ENCODE data around the gene NAGLU. TPM values are rescaled to one million over a fixed set of nuclear protein-coding genes. Genes with fewer than 3 reads are reported as not detected.

Gene NAGLU
- total RNA-seq, 2 experiments from 2014 or later = 7.8 TPM

DNA sequence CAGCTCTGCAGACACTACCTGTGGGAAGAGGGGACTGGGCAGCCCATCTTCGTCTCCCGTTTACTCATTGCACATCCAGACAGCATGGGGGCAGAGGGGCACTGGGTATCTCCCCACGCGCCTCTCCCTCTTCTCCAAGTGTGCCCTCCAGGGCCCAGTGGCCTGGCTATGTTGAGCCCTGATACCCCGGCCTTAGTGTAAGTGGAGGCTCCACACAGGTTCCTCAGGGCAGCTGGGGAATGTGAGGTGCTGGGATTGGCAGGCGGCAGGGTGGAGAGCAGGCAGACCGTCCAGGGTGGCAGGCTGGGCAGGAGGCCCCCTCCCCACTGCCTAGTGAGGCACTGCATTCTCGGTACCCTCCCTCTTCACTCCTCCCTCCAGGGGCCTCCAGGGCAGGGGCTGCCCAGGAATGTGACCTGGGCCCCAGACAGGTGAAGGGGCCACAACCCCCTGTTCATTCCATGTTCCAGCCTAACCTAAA is 13.2 kb upstream of the NAGLU start:
- CTCF ChIA-PET = interaction anchor here (0.6 kb wide), 1 partner anchor 75 kb away, joined by 3 read pairs; no protein-coding TSS in a partner anchor
- POLR2A ChIA-PET = no interaction called here
- TF ChIP-seq, protein P1, sequence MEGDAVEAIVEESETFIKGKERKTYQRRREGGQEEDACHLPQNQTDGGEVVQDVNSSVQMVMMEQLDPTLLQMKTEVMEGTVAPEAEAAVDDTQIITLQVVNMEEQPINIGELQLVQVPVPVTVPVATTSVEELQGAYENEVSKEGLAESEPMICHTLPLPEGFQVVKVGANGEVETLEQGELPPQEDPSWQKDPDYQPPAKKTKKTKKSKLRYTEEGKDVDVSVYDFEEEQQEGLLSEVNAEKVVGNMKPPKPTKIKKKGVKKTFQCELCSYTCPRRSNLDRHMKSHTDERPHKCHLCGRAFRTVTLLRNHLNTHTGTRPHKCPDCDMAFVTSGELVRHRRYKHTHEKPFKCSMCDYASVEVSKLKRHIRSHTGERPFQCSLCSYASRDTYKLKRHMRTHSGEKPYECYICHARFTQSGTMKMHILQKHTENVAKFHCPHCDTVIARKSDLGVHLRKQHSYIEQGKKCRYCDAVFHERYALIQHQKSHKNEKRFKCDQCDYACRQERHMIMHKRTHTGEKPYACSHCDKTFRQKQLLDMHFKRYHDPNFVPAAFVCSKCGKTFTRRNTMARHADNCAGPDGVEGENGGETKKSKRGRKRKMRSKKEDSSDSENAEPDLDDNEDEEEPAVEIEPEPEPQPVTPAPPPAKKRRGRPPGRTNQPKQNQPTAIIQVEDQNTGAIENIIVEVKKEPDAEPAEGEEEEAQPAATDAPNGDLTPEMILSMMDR (IDR thresholded peaks at IDR 0.05) = no peak

DNA sequence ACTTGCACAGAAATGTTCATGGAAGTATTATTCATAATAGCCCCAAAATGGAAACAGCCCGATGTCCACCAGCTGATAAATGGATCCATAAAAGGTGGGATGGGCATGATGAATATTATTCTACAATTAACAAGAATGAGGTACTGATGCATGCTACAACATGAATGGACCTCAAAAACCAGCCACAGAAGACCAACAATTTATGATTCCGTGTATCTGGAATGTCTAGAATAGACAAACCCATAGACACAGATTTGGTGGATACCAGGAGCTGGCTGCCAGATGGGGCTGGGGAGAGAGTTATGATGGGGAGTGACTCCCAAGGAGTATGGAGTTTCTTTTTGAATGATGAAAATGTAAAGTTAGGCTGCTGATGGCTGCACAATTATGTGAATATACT is 10.8 kb upstream of the NAGLU start:
- peaks cover 3% of the 10 kb centered on the region for H3K27me3 Mint-ChIP-seq
- H3K4me1 ChIP-seq (ENCODE audit: insufficient read depth, low read length) = peaks cover 23% of the 10 kb centered on the region
- no peaks in the 10 kb centered on the region for H3K9me3 Mint-ChIP-seq
- H3K4me3 Mint-ChIP-seq = no peak overlapping the region
- no peaks in the 10 kb centered on the region for H3K9me3 ChIP-seq (ENCODE audit: control insufficient read depth in 1 of 2, insufficient read depth in 1 of 2, low read length in 2 of 2)
- no peak for DNase-seq
- POLR2A ChIA-PET = no interaction called here
- no peak overlapping the region for H3K27ac Mint-ChIP-seq
- peaks cover 7% of the 10 kb centered on the region for H3K36me3 ChIP-seq (ENCODE audit: insufficient read depth, low read length)
- H3K27me3 ChIP-seq (ENCODE audit: control insufficient read depth in 1 of 2, insufficient read depth in 2 of 2, low read length in 2 of 2) = no peaks in the 10 kb centered on the region
- no peak overlapping the region for H3K4me3 ChIP-seq (ENCODE audit: low read length)
- ATAC-seq (ENCODE audit: poor library complexity) = no peak
- H3K27ac ChIP-seq (ENCODE audit: low read depth in 1 of 2, low read length in 2 of 2) = no peak overlapping the region
- TF ChIP-seq, protein P1 (IDR thresholded peaks at IDR 0.05) = no peak
- intact Hi-C loops (cut with DNase I, micrococcal nuclease) = loop anchor here in 1 of 2 experiments (5.0 kb wide), 1 partner anchor 498 kb away; no protein-coding TSS in a partner anchor
- H3K4me1 Mint-ChIP-seq (ENCODE audit: low read depth) = peaks cover 16% of the 10 kb centered on the region
- CTCF ChIA-PET = interaction anchor here (1.7 kb wide), 1 partner anchor 97 kb away, joined by 4 read pairs; no protein-coding TSS in a partner anchor
- H3K36me3 Mint-ChIP-seq (ENCODE audit: low read depth) = no peaks in the 10 kb centered on the region

More for the DNA sequence above, 13.2 kb upstream of the NAGLU start:
- ATAC-seq (ENCODE audit: poor library complexity) (no peak), DNase-seq (no peak)
- intact Hi-C loops (cut with DNase I, micrococcal nuclease) = no loop called here
- H3K27me3 Mint-ChIP-seq = peaks cover 3% of the 10 kb centered on the region
- H3K27me3 ChIP-seq (ENCODE audit: control insufficient read depth in 1 of 2, insufficient read depth in 2 of 2, low read length in 2 of 2) = no peaks in the 10 kb centered on the region
- peaks cover 7% of the 10 kb centered on the region for H3K36me3 ChIP-seq (ENCODE audit: insufficient read depth, low read length)
- peaks cover 7% of the 10 kb centered on the region for H3K4me1 ChIP-seq (ENCODE audit: insufficient read depth, low read length)
- peaks cover 6% of the 10 kb centered on the region for H3K4me1 Mint-ChIP-seq (ENCODE audit: low read depth)
- H3K4me3 ChIP-seq (ENCODE audit: low read length) = no peak overlapping the region
- H3K27ac Mint-ChIP-seq = no peak overlapping the region
- H3K9me3 Mint-ChIP-seq = no peaks in the 10 kb centered on the region
- H3K4me3 Mint-ChIP-seq = no peak overlapping the region
- no peaks in the 10 kb centered on the region for H3K9me3 ChIP-seq (ENCODE audit: control insufficient read depth in 1 of 2, insufficient read depth in 1 of 2, low read length in 2 of 2)
- H3K27ac ChIP-seq (ENCODE audit: low read depth in 1 of 2, low read length in 2 of 2) = no peak overlapping the region
- no peaks in the 10 kb centered on the region for H3K36me3 Mint-ChIP-seq (ENCODE audit: low read depth)

DNA sequence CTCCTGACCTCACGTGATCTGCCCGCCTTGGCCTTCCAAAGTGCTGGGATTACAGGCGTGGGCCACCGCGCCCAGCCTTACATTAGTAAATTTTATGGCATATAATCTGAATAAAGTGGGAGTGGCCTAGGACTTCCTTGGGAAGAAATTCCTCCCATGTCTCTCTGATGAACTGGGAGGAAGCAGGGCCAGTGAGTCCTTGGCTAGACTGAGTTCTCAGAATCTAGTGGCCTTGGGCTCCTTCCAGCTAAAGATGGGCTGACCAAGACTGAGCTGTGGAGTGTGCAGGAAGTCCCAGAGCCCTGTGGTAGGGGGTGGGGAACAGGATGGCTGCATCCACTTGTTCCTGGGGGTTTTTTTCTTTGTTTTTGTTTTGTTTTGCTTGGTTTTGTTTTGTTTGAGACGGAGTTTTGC is 10.0 kb upstream of the NAGLU start:
- TF ChIP-seq, protein P1 (IDR thresholded peaks at IDR 0.05) = no peak
- H3K27me3 ChIP-seq (ENCODE audit: control insufficient read depth in 1 of 2, insufficient read depth in 2 of 2, low read length in 2 of 2) = no peaks in the 10 kb centered on the region
- no peak for DNase-seq
- no peak overlapping the region for H3K4me3 ChIP-seq (ENCODE audit: low read length)
- H3K36me3 ChIP-seq (ENCODE audit: insufficient read depth, low read length) = peaks cover 5% of the 10 kb centered on the region
- Mint-ChIP-seq H3K27me3 (peaks cover 3% of the 10 kb centered on the region), H3K4me1 (ENCODE audit: low read depth) (peaks cover 24% of the 10 kb centered on the region), H3K27ac (no peak overlapping the region), H3K36me3 (ENCODE audit: low read depth) (no peaks in the 10 kb centered on the region), H3K4me3 (no peak overlapping the region), H3K9me3 (no peaks in the 10 kb centered on the region)
- peaks cover 32% of the 10 kb centered on the region for H3K4me1 ChIP-seq (ENCODE audit: insufficient read depth, low read length)
- ATAC-seq (ENCODE audit: poor library complexity) = no peak
- intact Hi-C loops (cut with DNase I, micrococcal nuclease) = loop anchor here in 1 of 2 experiments (5.0 kb wide), 1 partner anchor 499 kb away; no protein-coding TSS in a partner anchor
- H3K27ac ChIP-seq (ENCODE audit: low read depth in 1 of 2, low read length in 2 of 2) = no peak overlapping the region
- ChIA-PET CTCF (no interaction called here), POLR2A (no interaction called here)
- H3K9me3 ChIP-seq (ENCODE audit: control insufficient read depth in 1 of 2, insufficient read depth in 1 of 2, low read length in 2 of 2) = no peaks in the 10 kb centered on the region
